Islet precursor cell (in vitro differentiated cells): ENCODE data around the gene GBX1.

Experiments used
- DNase-seq: peaks from one replicate; pipeline ENCODE4 v3.0.0-alpha.2; 2018

GBX1 gene

GRCh38 chr7:151167197-151167961, at the start of gene GBX1:
GBX1 (minus strand) TSS chr7:151167694; CDS start chr7:151167548, 146 bp downstream.
- peak; percentile 65 for DNase-seq

- no peak for DNase-seq
Observed at GRCh38 chr7:151215396-151215795, 47.9 kb upstream of the GBX1 start.

- DNase-seq: no peak
Observed at GRCh38 chr7:151213826-151214225, 46.3 kb upstream of the GBX1 start.

- DNase-seq: no peak
Observed at GRCh38 chr7:151212626-151213025, 45.1 kb upstream of the GBX1 start.

- no peak for DNase-seq
Observed at GRCh38 chr7:151211155-151211772, 43.8 kb upstream of the GBX1 start.

GRCh38 chr7:151210087-151210854, 42.8 kb upstream of the GBX1 start, which contains the start of gene H2BK1:
H2BK1 (minus strand) TSS chr7:151210488; CDS start chr7:151210318, 170 bp downstream.
- DNase-seq: no peak

GRCh38 chr7:151209588-151209987, 42.1 kb upstream of the GBX1 start:
- DNase-seq: no peak

- DNase-seq: no peak
Observed at GRCh38 chr7:151208253-151208862, 40.9 kb upstream of the GBX1 start.

GRCh38 chr7:151207804-151208203, 40.3 kb upstream of the GBX1 start:
- no peak for DNase-seq

- DNase-seq: no peak
Observed at GRCh38 chr7:151207315-151207714, 39.8 kb upstream of the GBX1 start.

- DNase-seq: no peak
Observed at GRCh38 chr7:151206914-151207313, 39.4 kb upstream of the GBX1 start.

GRCh38 chr7:151205730-151206129, 38.2 kb upstream of the GBX1 start:
- no peak for DNase-seq

- no peak for DNase-seq
Observed at GRCh38 chr7:151204383-151205032, 37.0 kb upstream of the GBX1 start.

- no peak for DNase-seq
Observed at GRCh38 chr7:151202836-151203235, 35.3 kb upstream of the GBX1 start.

- no peak for DNase-seq
Observed at GRCh38 chr7:151201751-151202150, 34.3 kb upstream of the GBX1 start.

GRCh38 chr7:151201344-151201743, 33.9 kb upstream of the GBX1 start:
- no peak for DNase-seq

- peak; percentile 76 for DNase-seq
Observed at GRCh38 chr7:151198945-151199848, 31.7 kb upstream of the GBX1 start.

GRCh38 chr7:151197932-151198331, 30.4 kb upstream of the GBX1 start:
- no peak for DNase-seq

GRCh38 chr7:151195616-151196450, 28.3 kb upstream of the GBX1 start:
- DNase-seq: no peak

GRCh38 chr7:151194188-151194587, 26.7 kb upstream of the GBX1 start:
- no peak for DNase-seq
